Stimulated activated CD4-positive, alpha-beta T cell treated with anti-CD3 and anti-CD28 coated beads, Interleukin-2, amount 100 ng/mL, for 24 hours (primary cell): ENCODE results near the gene MLC1.

Source experiments
- DNase-seq, 2 donors: peaks; one replicate each; pipeline ENCODE4 v3.0.0-alpha.2; 2020

The MLC1 gene

DNA sequence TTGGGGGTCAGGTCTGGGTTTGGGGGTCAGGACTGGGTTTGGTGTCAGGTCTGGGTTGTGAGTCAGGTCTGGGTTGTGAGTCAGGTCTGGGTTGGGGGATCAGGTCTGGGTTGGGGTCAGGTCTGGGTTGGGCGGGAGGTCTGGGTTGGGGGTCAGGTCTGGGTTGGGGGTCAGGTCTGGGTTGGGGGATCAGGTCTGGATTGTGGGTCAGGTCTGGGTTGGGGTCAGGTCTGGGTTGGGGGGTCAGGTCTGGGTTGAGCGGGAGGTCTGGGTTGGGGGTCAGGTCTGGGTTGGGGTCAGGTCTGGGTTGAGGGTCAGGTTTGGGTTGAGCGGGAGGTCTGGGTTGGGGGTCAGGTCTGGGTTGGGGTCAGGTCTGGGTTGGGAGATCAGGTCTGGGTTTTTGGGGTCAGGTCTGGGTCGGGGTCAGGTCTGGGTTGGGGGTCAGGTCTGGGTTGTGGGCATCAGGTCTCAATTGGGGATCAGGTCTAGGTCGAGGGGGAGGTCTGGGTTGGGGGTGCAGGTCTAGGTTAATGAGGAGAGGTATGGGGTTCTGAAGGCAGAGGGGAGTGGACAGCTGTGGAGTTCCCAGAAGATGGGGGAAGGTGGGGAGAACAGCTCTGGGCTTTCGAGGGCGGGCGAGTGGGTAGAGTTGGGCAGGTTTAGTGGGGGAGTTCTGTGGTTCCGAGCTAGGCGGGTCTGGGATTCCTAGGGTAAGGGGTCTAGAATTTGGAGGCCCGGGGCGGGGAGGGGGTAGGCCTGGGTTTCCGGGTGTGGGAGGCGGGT lies 27.8 kb downstream of the MLC1 start:
- no peak for DNase-seq

DNA sequence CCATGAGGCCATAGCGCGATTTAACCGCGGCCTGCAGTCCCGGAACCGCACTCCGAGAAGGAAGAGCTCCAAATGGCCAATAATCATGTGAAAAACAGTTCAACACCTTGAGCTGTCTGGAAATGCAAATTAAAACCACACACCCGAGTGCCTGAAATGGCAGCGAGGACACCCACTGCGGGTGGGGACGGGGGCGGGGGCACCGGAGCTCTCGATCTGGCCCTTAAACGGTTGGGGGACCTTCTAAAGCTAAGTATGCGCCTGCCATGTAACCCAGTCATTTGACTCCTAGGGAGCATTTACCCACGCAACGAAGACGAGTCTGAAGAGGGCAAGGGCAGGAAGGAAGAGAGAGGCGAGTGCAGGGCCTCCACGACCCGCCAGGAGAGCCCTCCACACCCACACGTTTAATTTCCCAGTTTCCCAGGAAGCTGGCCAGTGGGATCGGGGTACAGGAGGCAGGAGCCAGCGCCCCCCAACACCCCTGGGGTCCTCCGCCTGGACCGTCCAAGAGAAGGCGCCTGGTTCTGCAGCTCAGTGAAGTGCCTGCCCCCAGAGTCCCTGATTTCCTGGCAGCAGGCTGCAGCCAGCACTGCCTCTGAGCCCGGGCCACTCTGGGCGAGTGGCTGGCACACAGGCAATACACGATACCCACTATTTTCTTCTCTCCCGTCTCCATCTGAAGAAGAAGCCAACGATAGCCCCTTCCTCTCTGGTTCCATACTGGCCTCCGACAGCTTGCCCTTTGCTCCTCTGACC lies 28.8 kb downstream of the MLC1 start:
- no peak for DNase-seq

DNA sequence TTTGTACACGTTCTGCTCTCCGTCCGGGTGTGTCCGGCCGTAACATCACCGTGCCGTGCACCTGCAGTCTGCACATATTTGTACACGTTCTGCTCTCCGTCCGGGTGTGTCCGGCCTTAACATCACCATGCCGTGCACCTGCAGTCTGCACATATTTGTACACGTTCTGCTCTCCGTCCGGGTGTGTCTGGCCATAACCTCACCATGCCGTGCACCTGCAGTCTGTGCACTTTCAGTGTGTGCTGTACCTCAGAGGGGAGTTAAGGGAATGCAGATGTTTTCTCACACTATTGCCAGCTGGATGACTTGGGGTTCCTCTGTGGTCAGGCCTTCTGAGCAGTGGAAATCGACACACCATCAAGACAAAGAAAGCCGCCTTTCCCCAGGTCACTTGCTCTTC lies 31.4 kb downstream of the MLC1 start:
- DNase-seq = no peak

DNA sequence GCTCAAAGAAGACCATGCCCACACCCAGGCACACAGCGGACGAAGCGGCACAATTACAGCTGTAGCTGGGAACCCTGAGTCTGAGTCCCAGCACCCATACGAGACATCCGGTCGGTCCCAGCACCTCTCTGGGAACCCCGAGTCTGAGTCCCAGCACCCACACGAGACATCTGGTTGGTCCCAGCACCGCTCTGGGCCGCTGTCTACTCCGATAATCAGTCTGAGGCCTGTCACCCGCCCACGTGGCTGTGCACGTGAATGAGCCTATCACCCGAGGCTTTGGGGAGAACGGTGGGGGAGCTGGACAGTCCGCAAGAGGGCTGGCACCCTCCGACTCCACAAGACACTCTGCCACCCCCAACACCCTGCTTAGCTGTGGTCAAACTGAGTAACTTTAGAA lies 33.3 kb downstream of the MLC1 start:
- no peak for DNase-seq

DNA sequence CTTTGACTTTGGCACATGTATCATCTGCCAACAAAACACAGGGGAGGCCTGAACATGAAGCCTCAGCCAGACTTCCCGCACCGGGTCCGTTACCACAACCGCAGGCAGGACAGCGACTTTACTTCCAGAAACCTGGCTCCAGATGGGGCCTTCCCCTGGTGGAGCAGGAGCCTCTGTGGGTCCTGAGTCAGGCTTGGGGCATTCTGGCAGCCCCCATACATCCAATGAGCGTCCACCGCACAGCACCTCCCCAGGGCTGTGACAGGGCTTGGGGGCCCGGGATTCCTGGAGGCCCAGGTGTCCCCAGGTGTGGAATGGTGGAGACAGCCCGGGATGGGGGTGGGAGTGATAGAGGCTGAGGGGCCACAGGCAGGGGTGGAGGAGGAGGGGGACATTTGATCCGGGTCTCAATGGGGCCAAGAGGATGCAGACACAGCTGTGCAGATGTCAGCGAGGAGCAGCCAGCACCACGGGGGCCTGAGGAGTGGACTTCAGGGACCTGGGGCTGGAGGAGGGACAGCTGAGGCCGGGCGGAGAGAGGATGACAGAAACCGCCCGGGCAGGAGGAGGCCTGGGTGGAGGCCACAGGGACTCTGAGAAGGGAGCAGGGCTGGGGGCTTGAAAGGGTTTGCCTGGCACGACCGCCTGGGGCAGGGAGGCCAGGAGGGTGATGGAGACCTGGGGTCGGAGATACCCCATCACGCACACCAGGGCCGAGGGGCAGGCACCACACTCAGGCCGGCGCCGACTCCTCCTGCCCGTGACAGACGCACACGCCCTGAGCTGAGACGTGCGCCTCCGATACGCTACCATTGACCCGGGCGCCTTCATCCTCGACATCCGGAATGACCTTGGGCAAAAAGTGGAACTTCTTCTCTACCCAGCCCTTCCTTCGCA lies 35.7 kb downstream of the MLC1 start:
- DNase-seq = no peak

DNA sequence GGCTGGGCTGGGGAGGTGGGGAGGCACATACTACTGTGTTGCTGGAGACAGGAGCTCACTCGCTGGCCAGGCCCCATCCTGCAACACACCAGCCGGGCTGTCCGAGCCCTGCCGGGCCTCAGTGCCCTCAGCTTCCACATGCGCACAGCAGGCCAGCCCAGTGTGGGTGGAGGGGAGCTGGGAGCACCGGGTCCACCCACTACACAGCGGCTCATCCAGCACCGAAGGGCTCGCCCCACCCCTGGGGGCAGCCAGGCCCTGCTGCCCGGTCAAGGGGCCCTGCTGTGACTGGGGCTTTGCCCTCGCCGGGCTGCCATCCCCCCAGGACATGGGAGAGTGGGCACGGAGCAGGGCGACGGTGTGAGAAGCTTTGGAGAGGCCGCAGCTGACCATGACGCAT lies 36.4 kb downstream of the MLC1 start:
- DNase-seq = no peak

DNA sequence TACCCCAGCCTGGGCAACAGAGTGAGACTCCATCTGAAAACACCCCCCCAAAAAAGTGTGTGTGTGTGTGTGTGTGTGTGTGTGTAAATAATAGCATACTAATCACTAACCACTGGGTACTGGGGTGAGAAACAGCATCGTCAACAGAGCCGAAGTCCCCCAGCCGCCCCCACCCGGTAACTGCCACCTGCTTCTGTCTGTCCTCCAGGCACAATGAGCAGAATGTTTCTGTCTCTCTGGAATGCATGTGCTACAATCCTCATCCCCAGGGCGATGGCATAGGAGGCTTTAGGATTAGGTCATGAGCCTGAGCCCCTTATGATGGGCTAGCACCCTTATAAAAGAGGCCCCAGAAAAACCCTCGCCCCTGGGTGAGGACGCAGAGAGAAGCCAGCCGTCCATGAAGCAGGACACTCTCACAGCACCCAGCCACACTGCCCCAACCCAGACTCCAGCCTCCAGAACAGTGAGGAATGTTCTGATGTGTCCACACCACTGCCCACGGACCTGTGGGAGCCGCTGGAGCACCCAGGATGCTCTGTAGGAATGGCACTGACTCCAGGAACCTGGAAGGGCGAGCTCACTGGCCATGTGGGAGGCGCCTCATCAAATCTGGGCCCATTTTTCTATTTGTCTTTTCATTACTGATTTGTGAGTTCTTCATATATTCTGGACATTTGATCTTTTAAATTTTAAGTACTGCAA lies 37.0 kb downstream of the MLC1 start:
- DNase-seq = no peak

DNA sequence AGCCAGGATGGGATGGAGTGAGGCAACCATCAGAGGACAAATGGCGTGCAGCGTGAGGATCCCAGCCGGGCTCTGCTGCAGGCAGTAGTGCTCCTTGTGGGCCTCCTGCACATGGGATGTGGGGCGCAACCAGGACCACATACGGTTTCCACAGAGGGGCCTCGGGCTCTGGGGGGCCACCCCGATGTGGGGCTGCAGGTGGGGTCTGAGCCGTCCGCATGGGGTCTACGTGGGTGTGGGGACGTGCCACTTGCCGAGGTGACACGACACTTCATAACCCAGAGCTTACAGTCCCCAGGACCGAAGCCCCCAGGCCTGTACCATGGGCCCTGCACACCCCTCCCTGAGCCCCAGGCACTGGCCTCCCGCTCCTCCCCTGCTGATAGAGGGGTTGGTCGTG lies 37.9 kb downstream of the MLC1 start:
- DNase-seq = no peak

DNA sequence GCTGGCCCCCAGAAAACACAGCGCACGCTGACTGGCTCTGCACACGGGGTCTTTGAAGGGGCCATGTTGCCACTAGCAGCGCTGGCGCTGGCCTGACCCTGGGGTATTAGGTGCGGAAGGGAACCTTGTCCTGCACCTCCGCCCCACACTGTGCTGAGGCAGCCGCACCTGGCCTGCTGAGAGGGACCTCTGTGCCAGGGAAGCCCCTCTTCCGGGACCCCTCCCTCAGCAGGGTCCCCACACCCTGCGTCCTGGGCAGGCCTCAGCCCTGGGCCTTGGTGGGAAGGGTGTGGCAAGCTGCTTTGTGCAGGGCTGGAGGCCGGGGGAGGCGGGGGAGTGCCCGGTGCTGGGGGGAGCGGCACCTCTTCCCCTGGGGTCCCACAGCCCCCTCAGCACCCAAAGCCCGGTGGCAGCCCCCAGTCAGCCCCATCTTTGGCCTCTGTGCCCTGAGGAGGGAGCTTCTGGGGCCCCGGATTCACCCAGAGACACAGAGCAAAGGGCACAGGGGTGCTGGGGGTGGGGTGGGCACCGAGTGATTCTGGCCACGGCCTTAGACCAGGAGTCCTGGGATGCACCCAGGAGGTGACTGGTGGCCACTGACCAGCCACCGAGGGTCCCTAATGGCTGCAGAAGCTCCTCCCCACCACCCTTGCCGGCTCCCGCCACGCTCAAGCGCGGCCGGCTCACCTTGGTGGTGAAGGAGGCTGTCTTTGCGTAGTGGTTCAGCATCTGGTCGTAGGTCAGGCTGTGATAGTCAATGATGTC lies 38.6 kb downstream of the MLC1 start:
- DNase-seq = no peak

DNA sequence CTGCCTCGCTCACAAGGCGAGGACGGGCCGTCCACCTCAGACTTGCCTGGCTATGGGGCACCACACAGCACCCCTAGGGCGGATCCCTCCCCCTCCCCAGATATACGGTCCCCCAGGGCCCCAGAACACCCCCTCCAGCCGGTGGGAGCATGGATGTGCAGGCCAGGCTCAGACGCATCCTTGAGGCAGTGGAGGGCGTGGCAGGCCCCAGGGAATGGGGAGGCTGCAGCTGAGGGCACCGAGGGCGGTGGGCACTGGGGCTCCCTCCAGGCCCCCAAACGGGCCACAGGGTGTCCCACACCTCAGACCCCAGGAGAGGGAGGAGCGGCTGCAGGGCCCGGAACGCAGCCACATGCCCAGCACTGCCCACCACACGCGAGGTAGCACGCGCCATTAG lies 39.2 kb downstream of the MLC1 start:
- no peak for DNase-seq

DNA sequence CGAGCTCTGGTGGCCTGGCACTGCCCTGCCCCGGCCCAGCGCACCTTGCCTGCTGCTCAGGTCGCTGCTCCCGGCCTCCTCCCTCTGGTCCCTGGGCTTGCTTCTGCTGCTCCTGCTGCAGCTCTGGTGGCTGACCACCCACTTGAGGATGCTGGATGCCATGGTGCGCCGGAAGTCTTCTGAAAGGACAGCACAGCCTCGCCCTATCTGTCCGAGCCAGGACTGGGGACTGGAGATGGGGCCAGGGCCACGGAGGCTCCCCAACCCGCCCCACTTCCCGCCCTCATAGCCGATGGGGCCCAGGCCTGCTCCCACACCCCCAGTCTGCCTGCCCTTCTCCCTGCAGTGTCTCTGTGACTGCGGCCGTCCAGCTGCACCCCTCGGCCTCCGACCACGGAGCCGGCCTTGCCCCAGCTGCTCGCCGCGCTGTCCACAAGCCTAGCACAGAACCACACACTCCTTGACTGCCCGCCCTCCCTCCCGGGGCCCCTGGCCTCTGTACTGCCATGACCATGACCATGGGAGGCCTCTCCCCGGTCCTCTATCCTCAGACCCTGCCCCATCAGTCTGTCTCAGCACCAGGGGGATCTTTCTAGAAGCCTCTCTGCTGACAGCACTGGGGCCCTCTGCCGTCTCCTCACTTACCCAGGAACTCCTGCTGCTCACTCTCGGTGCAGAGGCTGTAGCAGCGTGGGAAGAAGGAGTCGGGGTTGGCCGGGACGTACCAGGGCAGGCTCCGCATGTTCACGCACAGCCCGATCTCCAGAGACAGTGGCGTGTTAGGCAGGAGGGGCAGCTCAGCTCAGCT lies 39.8 kb downstream of the MLC1 start:
- no peak for DNase-seq

DNA sequence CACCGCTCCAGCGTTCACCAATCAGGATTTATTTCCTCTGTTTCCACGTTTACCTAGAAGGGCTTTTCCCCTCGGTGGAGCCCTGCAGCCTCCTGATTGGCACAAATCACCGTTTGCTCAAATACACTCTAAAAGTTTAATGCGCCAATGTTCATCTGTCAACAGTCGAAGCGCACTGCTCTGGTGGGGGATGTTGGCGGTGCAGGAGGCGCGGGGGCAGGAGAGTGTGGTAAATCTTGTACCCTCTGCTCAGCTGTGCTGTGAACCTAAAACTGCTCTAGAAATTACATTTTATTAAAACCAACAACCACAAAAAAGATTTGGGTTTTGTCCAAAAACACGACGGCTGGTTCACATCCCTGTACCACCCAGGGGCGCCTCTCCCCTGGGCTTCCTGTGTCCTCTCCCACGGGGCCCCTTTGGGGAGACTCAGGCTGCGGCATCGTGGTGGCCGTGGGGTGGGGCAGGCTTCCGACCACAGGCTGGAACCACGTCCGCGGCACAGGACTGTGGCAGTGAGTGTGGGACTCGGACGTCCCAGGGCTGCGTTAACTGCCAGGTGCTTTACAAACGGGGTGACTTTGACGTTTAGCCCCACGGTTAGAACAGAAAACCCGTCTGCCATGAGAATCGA lies 40.6 kb downstream of the MLC1 start:
- DNase-seq = no peak

DNA sequence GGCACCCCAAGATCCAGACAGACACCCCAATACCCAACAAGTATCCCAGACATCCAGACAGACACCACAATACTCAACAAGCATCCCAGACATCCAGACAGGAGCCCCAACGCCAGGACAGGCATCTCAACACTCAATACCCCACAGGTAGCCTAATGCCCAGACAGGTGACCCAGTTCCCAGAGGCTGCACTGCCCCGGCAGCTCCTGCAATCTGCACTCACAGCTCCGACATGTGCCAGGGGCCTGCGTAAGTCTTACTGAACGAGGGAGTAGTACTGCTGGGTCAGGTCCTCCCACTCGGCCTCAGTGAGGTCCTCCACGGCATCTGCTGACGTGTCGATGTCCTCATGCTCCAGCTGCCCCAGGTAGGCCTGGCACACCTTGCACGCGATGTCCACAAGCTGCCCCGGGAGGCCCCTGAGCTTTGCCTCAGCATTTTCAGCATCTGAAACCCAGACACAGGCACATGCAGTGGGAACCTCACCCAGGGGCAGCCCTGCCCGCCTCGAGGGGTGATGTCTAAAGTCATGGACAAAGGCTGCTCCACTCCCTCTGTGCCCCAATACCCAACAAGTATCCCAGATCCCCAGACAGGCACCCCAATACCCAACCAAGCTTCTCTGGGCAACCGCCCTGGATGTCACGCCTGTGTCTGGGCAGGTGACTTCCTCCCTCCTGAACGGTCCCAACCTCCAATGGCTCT lies 43.7 kb downstream of the MLC1 start:
- DNase-seq = no peak

DNA sequence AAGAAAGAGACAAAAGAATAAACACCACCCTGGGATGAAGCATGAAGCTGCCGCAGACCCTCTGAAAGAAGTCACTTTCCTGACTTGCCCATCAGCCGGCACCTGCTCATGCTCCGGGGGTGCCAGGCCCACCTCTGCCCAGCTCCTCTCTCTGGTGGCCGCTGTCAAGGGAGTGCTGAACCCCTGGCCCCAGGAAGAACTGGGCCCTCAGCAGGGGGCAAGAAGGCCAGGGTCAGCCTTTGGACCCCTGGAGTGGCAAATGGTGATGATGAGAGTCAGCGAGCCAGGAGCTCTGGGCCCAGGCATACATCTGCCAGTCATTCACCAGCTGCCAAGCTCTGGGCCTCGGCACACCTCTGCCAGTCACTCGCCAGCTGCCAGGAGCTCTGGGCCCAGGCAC lies 44.5 kb downstream of the MLC1 start:
- no peak for DNase-seq

DNA sequence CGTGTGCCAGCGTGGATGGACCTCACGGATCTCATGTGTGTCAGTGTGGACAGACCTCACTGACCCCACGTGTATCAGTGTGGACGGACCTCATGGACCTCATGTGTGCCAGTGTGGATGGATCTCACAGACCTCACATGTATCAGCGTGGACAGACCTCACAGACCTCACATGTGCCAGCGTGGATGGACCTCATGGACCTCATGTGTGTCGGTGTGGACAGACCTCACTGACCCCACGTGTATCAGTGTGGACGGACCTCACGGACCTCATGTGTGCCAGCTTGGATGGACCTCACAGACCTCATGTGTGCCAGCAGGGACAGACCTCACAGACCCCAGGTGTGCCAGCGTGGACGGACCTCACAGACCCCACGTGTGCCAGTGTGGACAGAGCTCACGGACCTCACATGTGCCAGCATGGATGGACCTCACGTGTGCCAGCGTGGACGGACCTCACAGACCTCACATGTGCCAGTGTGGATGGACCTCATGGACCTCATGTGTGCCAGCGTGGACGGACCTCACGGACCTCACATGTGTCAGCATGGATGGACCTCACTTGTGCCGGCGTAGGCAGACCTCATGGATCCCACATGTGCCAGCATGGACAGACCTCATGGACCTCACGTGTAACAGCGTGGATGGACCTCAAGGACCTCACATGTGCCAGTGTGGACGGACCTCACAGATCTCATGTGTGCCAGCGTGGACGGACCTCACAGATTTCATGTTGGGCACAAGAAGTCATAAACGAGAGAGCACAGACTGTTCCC lies 45.4 kb downstream of the MLC1 start:
- DNase-seq = no peak

DNA sequence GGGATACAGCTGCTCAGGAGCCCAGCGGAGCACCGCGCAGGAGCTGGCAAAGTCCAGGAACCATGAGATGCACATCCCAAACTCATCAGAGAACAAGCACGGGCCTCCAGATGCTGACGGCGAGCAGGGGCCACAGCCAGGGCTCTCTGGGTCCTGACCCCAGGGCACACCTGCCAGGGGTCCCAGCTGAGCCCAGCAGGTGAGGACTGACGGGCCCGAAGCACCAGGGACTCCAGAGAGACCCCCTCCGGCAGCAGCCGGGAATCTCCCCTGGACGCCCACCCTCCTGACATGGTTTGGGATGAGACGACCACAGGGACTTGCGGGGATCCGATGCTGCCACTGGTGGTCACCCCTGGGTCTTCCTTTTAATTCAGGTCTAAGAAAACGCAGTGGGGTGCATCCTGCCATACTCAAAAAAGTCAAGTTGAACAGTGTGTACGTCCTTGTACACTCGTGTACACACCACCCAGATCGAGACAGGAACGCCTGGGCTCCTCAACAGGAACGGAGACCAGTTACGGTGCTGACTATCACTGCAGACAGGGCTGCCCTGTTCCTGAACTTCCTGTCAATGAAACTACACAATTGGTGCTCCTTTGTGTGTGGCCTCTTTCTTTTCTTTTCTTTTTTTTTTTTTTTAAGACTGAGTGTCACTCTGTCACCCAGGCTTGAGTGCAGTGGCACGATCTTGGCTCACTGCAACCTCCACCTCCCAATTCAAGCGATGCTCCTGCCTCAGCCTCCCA lies 49.1 kb downstream of the MLC1 start:
- no peak for DNase-seq

DNA sequence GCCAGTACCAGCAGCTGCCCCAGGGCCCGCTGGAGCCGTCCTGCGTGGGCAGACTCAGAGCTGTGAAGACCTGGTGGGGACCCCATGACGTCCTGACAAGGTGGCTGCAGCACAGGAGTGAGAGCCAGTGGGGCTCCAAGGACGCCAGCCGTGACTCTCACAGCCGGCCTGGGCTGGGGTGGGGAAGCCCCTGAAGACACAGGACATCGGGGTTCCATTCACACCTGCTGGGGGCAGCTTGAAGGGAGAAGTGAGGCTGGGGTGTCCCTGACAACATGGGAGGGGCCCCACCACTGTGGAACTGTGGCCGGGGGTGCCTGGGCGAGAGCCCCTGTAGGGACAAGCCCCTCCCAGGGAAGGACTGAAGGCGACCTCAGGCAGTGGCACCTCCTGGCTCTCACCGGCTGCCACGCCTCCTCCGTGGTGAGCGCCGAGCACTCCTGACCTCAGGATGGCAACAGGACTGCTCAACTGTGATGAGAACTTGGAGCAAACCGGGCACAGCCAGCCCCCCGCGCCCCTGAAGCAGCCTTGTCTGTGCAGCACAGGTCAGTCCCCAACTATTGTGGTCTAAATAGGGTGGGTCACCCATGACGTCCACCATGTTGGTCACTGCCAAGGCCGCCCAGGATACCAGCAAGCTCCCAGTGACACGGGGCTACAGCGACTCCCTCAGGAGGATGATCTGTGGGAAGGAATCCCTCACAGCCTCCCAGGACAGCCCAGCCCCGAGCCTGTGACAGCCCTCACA lies 49.9 kb downstream of the MLC1 start:
- no peak for DNase-seq
